Kidney capillary endothelial cell (primary cell): ENCODE results near the gene TIRAP.

Source experiments
- DNase-seq: peaks from one replicate; pipeline ENCODE4 v3.0.0-alpha.2; 2018; ENCODE audit warnings: low spot score

Gene TIRAP

DNA sequence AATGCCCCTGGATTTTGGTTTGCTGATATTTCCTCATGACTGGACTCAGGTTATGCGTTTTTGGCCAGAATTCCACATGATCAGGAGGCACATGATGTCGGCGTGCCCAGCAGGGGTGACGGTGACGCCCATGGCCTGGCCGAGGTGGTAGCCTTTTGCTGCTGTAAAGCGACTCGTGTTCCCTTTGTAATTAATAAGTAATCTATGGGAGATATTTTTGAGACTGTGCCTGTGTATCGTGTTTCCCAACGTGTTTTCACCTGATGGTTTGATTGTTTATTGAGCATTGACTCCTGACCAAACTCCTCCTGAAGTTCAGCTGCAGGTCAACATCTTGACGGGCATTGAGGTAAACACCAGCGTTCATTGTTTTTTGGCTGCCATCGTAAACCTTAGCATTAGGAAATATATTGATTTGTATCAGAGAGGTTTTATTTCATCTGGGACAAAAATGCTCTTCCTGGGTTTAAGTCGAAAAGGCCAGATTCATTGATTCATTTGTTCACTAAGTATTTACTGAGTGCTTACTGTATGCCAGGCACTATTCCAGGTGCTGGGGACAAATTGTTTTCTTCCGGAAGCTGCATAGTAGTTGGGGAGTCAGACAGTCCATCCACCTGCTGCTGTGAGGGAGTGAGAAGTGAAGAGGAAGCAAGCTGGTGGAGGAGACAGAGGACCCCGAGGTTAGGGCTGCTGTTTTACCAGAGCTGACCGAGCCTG, 44.5 kb downstream of the TIRAP start:
- DNase-seq, result no peak

DNA sequence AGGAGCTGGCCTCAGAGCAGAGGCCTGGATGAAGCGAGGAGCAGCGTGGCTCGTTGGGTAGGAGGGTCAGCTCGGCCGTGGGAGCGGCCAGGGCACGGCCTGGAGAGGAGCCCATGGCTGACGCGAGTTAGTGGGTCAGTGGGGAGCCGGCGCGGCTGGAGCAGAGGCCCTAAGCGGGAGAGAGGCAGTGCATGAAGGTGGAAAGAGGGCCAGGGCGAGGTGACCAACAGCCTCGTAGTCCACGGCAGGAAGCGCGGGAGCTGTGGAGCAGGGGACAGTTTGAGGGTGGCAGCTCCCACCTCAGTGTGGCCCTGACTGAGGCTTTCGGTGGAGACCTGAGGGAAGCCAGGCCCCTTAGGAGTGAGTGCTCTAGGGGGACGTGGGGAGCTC, 45.1 kb downstream of the TIRAP start:
- no peak for DNase-seq

DNA sequence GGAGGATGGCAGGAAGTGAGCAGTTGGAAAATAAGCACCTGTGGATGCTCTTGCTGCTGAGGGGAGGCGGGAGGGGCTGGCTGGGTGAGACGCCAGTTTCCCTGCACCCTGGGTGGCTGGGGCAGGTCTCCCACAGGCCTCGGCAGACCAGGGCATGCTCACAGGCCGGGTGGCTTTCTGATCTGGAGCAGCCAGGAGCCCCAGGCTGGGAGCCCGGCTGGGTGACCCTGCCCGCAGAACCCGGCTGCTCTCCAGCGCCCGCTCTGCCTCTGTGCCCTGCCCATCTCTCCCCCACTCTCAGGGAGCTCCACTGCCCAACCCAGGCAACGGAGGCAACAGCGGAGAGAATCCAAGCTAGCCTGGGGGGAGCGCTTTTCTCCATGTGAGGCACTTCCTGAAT, 45.6 kb downstream of the TIRAP start:
- DNase-seq, result no peak

DNA sequence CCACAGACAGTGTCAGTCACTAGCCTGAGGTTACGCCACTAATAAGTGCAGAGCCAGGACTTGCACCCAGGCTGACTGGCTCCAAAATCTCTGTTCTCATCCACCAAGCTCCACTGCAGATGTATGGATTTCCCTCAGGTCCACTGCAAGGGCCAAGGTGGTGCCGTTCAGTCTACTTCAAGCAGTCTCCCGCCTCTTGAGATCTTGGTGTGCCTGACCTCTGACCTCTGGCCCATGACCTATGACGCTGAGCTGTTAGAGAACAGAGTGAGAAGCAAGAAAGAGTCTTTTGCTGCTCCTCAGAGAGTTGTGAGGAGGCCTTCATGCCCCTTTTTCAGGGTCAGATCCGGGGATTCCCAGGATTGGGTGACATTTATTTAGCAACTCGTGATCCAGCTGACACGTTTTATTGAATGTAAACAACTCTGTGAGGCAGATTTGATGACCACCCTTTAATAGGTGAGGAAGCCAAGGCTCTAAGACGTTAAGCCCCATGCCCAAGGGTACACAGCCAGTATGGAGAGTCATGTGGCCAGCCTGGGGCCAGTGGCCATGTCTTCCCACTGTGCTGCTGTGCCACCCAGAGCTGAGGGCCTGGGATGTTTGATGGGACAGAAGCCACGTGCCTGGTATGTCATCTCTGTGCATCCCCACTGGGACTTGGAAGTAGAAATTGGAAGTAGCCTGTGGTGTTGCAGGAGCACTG, 46.2 kb downstream of the TIRAP start:
- DNase-seq, result no peak

DNA sequence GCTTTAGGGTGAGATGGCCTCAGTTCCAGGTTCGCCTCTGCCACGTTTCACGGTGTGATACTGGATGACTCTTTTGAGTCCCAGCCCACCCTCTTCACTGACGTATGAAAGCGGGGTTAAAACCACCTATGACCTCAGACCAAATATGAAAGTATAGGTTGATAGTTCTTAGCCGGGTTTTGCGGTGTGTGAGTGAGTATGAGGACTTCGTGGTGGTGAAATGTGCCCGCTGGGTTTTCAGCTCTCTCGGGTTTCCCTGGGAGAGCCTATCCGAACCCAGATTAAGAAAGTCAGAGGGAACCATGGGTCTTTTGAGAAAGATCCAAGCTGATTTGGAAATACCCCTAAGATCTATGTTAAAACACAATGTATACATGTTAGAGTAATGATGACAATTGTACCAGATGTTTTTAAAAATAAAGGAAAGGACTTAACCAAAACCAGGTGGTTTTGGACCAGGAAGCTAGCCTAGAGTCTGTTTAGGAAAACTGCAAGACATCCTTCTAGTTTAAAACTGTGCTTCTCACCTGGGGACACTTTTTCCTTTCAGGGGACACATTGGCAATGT, 46.8 kb downstream of the TIRAP start:
- no peak for DNase-seq

DNA sequence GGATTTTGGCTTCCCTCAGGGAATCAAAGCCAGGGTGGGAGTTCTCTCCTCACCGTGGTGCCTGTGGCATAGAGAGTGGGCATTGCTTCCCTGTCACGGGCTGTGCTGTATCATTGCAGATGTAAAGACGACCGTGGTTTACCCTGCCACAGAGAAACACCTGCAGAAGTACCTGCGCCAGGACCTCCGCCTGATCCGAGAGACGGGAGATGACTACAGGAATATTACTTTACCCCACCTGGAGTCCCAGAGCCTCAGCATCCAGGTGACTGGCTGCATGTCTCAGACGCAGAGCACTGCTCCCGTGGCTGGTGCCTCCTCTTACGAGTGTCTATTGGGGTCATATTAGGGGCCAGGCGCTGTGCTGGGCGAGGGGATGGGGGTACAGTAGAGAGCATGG, 48.4 kb downstream of the TIRAP start:
- no peak for DNase-seq

DNA sequence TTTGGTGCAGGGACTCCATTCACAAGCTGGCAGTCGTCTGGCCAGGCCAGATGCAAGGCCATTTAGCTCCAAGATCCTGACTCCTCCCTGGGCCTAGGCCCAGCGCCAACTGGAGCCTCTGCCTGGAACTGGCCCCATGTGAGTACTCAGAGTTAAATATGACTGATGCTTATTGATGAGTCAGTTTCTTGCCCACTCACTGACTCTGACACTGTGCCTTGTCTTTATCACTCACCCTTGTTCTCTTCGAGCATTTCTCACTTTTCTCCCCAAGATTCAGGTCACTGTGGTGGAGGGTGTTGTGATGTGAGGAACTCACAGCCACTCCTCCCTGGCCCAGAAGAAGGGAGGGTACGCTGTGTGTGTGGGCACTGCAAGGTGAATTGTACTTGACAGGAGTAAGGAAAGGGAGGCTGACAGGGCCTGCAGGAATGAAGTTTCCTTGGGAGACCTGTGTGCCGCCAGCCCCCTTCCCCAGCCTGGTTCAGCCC, 49.4 kb downstream of the TIRAP start:
- DNase-seq, result no peak

DNA sequence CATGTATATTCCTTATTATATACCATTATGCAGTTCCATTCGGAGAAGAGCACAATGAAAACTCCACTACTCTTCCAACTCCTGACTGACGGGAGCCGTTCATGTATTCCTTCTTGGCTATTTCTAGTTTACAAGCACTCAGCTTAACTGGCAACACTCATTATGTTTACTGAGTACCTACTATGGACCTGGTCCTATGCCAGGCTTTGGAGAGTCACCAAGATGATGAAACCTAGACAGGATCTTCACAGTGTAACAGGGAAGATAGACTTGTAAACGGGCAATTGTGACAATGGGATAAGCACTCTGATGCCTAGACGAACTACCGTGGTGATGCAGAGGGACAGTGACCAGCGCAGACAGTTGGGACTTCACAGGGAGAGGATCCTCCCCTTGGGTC, 50.2 kb downstream of the TIRAP start:
- DNase-seq, result no peak

DNA sequence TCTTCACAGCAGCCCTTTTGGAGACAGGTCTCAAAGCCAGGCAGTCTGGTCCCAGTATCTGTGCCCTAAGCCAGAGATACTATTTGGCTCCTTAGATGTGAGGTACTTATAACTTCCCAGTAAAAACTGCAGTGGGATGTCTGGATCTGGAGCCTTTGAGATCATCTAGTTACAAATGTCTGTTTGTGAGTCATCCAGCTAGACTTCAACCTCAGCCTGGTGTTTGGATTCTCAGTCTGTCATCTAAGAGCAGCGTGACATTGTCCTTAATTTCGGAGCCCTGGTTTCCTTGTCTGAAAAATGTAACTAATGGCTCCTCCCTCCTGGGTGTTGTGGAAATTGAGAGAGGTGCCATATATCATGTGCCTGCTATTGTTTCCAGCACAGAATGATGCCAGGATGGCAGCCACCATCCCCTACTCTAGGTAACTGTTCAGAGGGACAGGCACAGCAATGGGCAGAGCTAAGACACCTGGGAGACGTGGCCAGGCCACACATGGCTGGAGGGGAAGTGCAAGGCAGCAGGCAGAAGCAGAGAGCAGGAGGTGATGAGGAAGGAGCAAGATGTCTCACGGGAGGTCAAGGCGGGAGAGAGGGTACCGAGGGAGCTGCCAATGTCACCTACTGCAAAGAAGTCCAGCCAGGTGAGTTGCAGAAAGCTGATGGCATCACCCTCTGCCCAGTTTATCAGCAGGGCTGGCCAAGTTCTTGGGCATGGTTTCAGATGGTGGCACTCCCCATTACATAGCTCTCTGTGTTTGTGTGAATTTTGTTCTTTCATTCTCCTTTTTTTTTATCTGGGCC, 52.0 kb downstream of the TIRAP start:
- DNase-seq, result no peak

DNA sequence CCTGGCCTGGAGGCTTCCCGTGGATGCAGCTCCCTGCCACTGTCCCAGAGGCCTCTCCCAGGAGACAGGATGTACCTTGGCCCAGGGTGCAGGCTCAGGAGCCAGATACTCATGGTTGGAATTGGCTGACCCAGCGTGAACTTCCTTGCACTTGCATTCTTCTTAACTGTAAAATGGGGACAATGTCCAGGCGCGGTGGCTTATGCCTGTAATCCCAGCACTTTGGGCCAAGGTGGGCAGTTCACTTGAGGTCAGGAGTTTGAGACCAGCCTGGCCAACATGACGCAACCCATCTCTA, 52.5 kb downstream of the TIRAP start:
- DNase-seq, result no peak

DNA sequence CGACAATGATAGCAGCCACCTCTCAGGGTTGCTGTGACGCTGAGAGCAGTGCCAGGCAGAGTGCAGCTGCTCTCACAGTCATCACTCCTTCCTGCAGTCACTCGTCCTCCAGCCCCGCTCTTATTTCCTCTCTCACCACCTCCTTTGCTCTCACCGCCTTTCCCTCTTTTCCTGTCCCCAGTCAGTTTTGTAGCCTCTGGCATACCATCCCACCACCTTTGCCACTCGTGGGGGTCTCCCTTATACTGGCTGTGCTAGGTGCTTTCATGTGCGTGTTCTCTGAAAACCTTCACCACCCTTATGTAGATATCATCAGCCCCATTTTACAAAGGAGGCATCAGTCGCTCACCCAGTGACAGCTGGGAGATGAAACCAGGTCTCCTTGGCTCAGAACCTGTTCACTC, 53.2 kb downstream of the TIRAP start:
- DNase-seq, result no peak

DNA sequence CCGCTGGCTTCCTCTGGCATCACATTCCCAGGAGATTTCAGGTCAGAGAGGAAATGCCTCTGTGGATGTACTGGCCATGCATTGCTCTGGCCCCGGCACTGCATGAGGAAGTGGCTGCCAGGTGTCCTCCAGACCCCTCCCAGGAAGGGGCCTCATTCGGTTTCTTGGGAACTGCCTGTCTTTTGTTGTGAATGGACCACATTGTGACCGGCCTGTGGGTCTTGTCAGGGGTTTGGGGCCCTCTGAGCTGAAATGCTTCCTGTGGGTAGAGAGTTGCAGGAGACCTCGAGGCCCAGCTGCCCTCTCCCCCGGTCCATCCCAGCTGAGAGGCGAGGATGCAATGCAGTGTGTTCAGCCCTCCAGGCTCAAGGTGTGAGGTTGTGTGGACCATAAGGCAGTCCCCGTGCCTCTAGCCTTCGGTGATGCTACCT, 53.8 kb downstream of the TIRAP start:
- peak; percentile 80 for DNase-seq

DNA sequence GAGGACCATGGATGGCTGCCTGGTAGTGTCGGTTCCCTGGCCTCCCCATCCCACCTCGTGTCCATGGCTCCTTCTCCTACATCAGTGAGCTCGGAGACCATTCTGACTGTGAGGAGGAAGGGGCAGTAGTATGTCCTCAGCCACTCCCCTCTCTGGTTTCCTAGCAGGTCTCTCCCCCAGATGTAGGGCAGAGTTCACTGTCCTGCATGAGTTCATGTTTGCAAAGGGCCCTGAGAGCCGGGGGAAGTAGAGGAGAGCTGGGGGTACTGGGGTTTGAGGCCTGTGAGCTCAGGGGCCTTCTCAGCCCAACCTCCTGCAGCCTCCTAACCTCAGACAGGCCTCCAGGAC, 54.2 kb downstream of the TIRAP start:
- DNase-seq, result no peak

DNA sequence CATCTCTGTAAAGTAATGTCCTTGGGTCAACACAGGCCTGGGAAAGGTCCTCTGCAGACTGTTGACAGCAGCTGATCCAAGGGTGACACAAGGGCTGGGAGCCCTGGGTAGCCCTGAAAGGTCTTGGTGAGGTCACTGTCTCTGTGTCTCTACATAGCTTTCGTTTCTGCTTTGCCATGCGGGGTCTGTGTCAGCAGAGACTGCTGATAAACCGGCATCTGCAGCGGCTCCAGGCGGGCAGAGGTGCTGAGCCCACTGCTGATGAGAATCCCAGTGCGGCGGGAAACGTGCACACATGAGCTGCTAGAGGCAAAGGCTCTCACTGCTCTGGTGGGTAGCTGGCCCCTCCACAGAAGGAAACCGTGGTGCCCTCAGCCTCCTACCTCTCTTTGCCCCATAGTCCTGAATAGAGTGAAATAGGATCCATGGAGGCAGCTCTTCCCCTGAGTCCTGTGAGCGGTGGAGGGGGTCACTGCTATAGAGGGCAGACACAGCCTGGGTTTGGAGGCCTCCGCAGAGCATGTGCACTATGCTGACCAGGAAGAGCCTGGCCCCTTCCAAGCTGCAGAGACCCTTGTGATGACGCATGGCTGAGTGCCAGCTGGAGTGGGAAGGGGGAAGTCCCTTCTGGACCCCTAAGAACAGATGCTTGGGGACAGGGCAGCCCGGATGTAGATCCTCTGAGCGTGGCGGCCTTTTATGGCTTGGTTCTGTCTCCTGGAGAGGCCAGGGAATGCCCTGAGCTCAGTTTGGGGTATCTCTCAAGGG, 54.8 kb downstream of the TIRAP start:
- no peak for DNase-seq

DNA sequence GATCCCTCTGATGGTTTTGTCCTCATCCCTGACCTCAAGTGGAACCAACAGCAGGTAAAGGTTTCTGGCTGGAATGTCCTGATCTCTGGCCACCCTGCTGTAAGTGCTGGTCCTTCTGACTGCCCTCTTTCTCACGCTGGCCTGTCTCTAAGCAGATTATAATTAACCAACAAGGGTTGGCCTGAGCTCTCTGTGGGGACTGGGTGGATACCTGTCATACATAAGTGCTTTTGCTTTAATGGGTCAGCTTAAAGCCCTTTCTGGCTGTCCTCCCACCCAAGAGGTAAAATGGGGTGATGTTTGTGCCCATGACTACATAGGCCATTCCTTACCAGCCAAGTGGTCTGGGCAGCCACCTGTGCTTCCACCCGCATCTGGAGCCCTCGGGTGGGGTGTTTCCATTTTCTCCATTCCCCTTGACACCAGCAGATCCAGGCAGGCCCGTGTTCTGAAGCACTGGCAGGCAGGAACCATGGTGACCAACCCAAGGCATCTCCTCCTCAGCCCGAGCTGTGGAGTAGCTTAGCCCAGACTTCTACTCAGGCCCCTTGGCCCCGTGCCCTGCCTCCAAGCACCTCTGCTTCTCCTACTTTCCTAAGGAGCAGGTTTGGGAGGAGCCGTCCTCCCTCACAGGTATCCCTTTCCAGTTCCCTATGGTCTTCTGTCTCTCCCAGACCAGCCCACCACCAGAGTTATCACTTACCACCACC, 55.6 kb downstream of the TIRAP start:
- DNase-seq, result no peak

DNA sequence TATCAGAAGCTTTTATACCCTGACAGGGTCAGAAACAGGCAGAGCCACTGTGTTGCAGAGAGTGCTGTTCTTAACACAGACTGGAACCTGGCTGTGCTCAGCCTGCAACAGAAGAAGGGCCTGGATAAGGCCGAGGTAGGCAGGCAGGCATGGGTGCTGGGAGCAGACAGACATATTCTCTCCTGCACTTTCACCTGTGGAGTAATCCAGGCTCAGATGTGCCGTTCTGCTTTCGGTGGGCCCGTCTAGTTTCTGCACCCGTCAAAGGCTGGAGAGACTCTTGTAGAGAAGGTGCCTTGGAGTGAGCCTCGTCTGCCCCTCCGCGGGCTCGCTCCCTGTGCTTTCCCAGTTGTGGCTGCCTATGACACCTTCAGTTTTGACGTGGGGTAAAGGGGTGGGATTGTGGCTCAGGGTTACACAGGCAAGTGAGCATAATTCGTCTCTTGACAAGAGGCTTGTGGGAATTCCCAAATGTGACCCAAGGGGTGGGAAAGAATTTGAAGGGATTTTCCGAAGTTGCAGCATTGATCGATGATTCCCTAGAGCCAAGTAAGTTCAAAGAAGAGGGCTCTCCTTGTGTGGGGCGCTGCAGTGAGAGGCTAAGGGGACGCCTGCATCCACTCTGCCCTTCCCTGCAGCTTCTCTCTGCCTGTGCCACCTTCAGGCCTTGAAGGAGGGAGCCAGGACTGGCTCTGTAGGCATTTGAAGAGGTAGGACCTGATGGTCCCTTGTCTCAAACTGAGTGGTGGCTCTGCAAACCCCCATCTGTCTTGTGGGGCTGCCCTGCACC, 56.4 kb downstream of the TIRAP start:
- DNase-seq, result no peak

DNA sequence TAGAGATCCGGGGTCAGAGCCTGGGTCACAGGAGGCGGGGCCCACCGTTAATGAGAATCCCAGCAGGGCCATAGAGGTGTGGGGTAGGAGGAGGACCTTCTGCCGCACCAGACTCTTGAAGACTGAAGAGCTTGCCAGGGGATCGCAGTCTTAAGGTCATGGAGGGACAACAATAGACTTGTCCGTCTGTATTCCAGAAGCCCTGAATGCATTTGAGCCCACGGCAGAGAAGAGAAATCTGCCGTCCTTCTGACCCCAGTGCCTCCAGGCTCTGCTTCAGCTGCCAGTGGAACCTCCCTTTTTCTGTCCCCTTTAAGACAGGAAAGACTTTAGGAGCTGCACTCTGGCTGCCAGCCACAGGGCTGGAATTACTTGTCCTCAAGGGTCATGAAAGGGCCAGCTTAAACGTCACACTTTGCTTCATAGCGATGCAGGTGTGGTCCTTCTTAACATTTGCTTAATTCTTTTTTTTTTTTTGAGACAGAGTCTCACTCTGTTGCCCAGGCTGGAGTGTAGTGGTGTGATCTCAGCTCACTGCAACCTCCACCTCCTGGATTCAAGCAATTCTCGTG, 57.1 kb downstream of the TIRAP start:
- no peak for DNase-seq

DNA sequence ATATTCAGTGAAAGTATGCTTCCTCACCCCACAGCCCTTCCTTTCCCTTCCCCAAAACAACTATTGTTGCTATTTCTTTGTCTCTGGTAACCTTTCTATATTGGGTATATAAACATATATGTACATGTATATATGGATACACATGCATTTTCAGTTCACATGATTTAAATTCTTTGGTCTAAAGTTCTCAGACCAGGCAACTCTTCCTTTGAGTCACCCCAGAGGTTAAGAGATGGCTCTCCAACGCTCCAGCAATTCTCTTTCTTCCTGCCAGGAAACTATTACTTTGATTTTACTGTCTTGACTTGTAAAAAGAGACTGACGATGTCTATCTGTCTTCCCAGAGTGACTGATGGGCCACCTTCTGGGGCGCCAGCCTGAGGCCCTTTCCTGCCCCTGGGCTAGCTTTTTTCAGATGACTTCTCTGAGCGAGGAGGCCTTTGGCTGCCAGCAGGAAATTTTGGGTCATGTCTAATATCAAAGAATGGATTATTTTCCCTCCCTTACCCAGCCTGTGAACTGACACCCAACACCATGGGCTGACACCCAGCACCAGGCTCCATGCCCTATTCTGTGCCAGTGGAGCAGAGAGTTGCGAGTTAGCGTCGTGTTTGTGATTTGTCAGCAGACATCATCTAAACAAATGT, 58.2 kb downstream of the TIRAP start:
- no peak for DNase-seq

DNA sequence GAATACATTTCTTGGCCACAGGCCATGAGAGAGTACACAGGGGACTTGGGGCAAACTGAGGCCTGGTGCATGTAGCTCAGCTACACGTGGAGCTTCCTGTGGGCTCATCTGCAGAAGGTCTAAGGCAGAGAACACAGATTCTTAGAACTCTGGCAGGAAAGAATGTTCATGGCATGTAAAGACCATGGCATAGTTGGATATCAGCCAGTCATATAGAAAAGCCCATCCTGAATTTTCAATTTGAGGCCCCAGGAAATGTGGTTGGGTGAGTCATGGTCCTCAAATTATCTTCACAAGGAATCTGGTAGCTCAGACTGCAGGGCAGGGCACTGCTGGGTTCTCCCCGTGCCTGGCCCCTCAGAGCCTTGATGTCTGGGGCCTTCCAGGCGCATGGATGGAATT, 58.9 kb downstream of the TIRAP start:
- peak; percentile 77 for DNase-seq

DNA sequence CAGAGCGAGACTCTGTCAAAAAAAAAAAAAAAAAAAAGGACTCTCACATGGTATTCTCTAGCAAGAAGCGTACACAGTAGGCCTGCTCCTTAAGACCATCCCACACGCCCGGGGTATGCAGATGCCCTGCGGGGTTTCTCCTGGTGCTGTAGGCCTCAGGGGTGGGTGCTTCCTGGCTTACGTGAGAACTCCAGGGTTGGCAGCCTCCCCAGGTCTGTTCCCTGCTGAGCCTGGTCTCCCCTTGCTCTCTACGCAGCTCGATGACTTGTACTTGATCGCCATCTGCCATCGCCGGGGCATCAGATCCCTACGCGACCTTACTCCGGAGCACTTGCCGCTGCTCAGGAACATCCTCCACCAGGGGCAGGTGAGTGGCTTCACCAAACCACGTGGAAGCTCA, 60.2 kb downstream of the TIRAP start:
- DNase-seq, result no peak
